Endothelial cell of umbilical vein (primary cell): ENCODE measurements around the gene ANTXRL. TPM values are rescaled to one million over a fixed set of nuclear protein-coding genes. Genes with fewer than 3 reads are reported as not detected.
"Not testable (repeated sequence)": the region's sequence is repeated elsewhere in the genome, so short reads cannot be mapped to it uniquely, and the experiment has no call there.

Experiments
- BruUV-seq: library from RNA; stranded (reverse); fragments of 400-500 nt; replicated peaks from 2 replicates; lab custom pipeline; 2021; lab: Mats Ljungman, UMichigan
- CTCF ChIA-PET: fragments of 300-600, 350-600 bp; sonication (Branson Sonifier 250); formaldehyde crosslinking; loops from one replicate; lab custom pipeline; 2021; ENCODE audit warnings: antibody characterized with exemption, inconsistent platforms; lab: Charles Lee
- POLR2A ChIA-PET: fragments of 300-600, 350-600 bp; sonication (Branson Sonifier 250); formaldehyde crosslinking; loops from one replicate; lab custom pipeline; 2021; ENCODE audit warnings: antibody characterized with exemption, inconsistent platforms; lab: Charles Lee
- DNase-seq: peaks from one replicate; pipeline ENCODE4 v3.0.0-alpha.2; 2011; ENCODE audit warnings: low read depth, low spot score
- FAIRE-seq: peaks from 2 replicates; lab custom pipeline; 2011; peaks lifted over from hg19 to GRCh38; lab: Jason Lieb, UNC
- H2AFZ ChIP-seq: 2 replicates; pipeline ENCODE4 v1.6.0; 2012; ENCODE audit warnings: low read depth, low read length, control low read depth, inconsistent platforms
- H3K27ac ChIP-seq: 2 replicates; pipeline ENCODE4 v1.5.1; 2011; ENCODE audit warnings: low read depth, mild to moderate bottlenecking, control low read depth, low read length, moderate library complexity; ENCODE audit not compliant: insufficient read depth
- H3K27me3 ChIP-seq, 2 experiments: 2 replicates each; pipeline versions ENCODE4 v1.6.0 to v1.6.1; 2011; ENCODE audit warnings: low read length in 2 of 2, mixed read lengths in 1 of 2; ENCODE audit not compliant: control insufficient read depth in 2 of 2, insufficient read depth in 2 of 2
- H3K36me3 ChIP-seq, 2 experiments: 2 replicates in 1 of 2; 3 replicates in 1 of 2; pipeline ENCODE4 v1.5.1; 2011; ENCODE audit warnings: low read length in 2 of 2, mild to moderate bottlenecking in 1 of 2, moderate library complexity in 1 of 2; ENCODE audit not compliant: control insufficient read depth in 2 of 2, insufficient read depth in 2 of 2; ENCODE audit errors: extremely low read depth in 1 of 2
- H3K4me1 ChIP-seq: 3 replicates; pipeline ENCODE4 v1.5.1; 2011; ENCODE audit warnings: mild to moderate bottlenecking, low read length; ENCODE audit not compliant: control insufficient read depth, insufficient read depth; ENCODE audit errors: extremely low read depth
- H3K4me2 ChIP-seq: 2 replicates; pipeline ENCODE4 v1.6.1; 2011; ENCODE audit warnings: low read length, control low read depth, mixed read lengths; ENCODE audit not compliant: insufficient read depth
- H3K4me3 ChIP-seq, 3 experiments: fragments of 200-600 bp in 1 of 3; sonication (generic), shearing (Covaris generic) in 1 of 3; replicated peaks in 1 of 3; 2 replicates each; pipeline ENCODE4 v1.5.1; 2011 to 2016; ENCODE audit warnings: control low read depth in 3 of 3, low read length in 3 of 3, mild to moderate bottlenecking in 2 of 3, inconsistent platforms in 1 of 3, low read depth in 1 of 3, moderate library complexity in 1 of 3; ENCODE audit not compliant: insufficient read depth in 1 of 3
- H3K79me2 ChIP-seq: 2 replicates; pipeline ENCODE4 v1.6.0; 2012; ENCODE audit warnings: low read length, inconsistent platforms; ENCODE audit not compliant: control insufficient read depth, insufficient read depth
- H3K9ac ChIP-seq: replicated peaks from 2 replicates; pipeline ENCODE3; 2011; ENCODE audit warnings: low read length, control low read depth; ENCODE audit not compliant: insufficient read depth; ENCODE audit errors: extremely low read depth
- H3K9me1 ChIP-seq: replicated peaks from 3 replicates; pipeline ENCODE4 v1.6.0; 2011; ENCODE audit warnings: mild to moderate bottlenecking, low read length; ENCODE audit not compliant: control insufficient read depth, insufficient read depth; ENCODE audit errors: extremely low read depth
- H3K9me3 ChIP-seq: replicated peaks from 2 replicates; pipeline ENCODE4 v1.5.1; 2012; ENCODE audit warnings: low read length, inconsistent platforms; ENCODE audit not compliant: control insufficient read depth, insufficient read depth
- H4K20me1 ChIP-seq: replicated peaks from 2 replicates; pipeline ENCODE3; 2011; ENCODE audit warnings: mild to moderate bottlenecking, low read length; ENCODE audit not compliant: control insufficient read depth, insufficient read depth; ENCODE audit errors: extremely low read depth
- EZH2 ChIP-seq: IDR thresholded peaks from 2 replicates; pipeline ENCODE4 v1.6.1; 2012; ENCODE audit warnings: borderline replicate concordance, low read depth, mild to moderate bottlenecking, moderate library complexity, low read length, inconsistent platforms; ENCODE audit not compliant: severe bottlenecking
- JUN ChIP-seq: IDR thresholded peaks from 2 replicates; pipeline ENCODE4 v1.6.1; 2011; ENCODE audit warnings: borderline replicate concordance, low read depth; ENCODE audit not compliant: insufficient read length, insufficient read depth
- MAX ChIP-seq: IDR thresholded peaks from 2 replicates; pipeline ENCODE4 v1.6.1; 2011; ENCODE audit not compliant: insufficient read depth, insufficient read length
- MYC ChIP-seq: IDR thresholded peaks from one replicate; pipeline ENCODE4 v1.6.1; 2011; ENCODE audit warnings: mild to moderate bottlenecking, low read depth, low read length
- POLR2A ChIP-seq: IDR thresholded peaks from 2 replicates; pipeline ENCODE4 v1.6.1; 2012; ENCODE audit warnings: low read depth, mild to moderate bottlenecking, control low read depth, low read length
- POLR2AphosphoS5 ChIP-seq: IDR thresholded peaks from 2 replicates; pipeline ENCODE4 v1.6.1; 2012; ENCODE audit warnings: low read depth, mild to moderate bottlenecking, control low read depth, low read length, moderate library complexity; ENCODE audit not compliant: insufficient read depth
- dilution Hi-C: fragments of 300-500 bp; cut with MboI; formaldehyde crosslinking; loops from one replicate; pipeline ENCODE4 v1.15.0; 2019; ENCODE audit warnings: low sequenced_read_pairs; ENCODE audit not compliant: extremely low pct_ligation_motif_present
- intact Hi-C: fragments of 100-400 bp; cut with micrococcal nuclease; formaldehyde crosslinking; loops from one replicate; pipeline ENCODE4 v1.10.0; 2022
- polyA plus RNA-seq, 4 experiments: library from polyadenylated mRNA; depleted of rRNA in 3 of 4; stranded (reverse) in 3 of 4; unstranded in 1 of 4; fragments of >200 nt; gene quantifications; 2 replicates each; pipeline versions ENCODE4 v1.2.1 to v1.2.3, GENCODE V29; 2011 to 2012; ENCODE audit warnings: missing spikeins in 1 of 4
- total RNA-seq: library from RNA; stranded (reverse); gene quantifications from 2 replicates; pipeline ENCODE4 v1.2.3, GENCODE V29; 2021
- TF ChIP-seq, protein P1 (sequence below), 2 donors: IDR thresholded peaks; 1 replicate in 1 of 2; 2 replicates in 1 of 2; pipeline ENCODE4 v1.5.1; 2011; ENCODE audit warnings: low read length in 2 of 2, mild to moderate bottlenecking in 2 of 2, moderate library complexity in 2 of 2, control low read depth in 1 of 2, inconsistent platforms in 1 of 2, low read depth in 1 of 2; ENCODE audit not compliant: insufficient read depth in 1 of 2; ENCODE audit errors: extremely low read depth in 1 of 2

Gene ANTXRL
- total and polyA plus RNA-seq, 2 donors (not counting 3 experiments of a cell fraction or from before 2014, with no cell fraction given) = not detected

DNA sequence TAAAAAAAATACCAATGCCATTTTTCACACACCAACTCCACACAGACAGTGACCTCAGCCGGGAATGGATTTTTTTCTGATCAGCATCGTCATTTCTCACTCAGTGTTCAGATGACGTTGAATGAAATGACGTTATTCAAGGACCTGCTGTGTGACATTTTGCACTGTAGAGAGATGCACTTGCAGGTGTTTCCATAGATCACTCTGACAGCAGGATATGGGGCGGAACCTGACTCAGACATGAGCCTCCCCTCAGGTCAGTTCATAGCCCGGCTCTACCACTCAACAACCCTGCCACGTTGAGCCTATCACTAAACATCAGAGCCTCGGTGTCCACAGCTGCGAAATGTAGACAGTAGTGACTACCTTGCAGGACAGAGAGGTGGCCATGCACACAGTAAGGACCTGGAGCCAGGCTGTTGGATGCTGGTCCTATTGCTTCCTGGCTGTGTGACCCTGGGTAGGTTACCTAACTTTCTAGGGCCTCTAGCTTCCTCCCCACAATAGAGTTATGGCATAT, 41.4 kb upstream of the ANTXRL start:
- TF ChIP-seq MAX (no peak), MYC (no peak), POLR2AphosphoS5 (no peak), EZH2 (no peak), POLR2A (no peak), JUN (no peak)
- TF ChIP-seq, protein P1, sequence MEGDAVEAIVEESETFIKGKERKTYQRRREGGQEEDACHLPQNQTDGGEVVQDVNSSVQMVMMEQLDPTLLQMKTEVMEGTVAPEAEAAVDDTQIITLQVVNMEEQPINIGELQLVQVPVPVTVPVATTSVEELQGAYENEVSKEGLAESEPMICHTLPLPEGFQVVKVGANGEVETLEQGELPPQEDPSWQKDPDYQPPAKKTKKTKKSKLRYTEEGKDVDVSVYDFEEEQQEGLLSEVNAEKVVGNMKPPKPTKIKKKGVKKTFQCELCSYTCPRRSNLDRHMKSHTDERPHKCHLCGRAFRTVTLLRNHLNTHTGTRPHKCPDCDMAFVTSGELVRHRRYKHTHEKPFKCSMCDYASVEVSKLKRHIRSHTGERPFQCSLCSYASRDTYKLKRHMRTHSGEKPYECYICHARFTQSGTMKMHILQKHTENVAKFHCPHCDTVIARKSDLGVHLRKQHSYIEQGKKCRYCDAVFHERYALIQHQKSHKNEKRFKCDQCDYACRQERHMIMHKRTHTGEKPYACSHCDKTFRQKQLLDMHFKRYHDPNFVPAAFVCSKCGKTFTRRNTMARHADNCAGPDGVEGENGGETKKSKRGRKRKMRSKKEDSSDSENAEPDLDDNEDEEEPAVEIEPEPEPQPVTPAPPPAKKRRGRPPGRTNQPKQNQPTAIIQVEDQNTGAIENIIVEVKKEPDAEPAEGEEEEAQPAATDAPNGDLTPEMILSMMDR (IDR thresholded peaks at IDR 0.05; ENCODE audit: extremely low read depth in 1 of 2, insufficient read depth in 1 of 2, low read depth in 1 of 2, low read length in 2 of 2) = no peak
- dilution Hi-C loops = no loop called here
- Histone ChIP-seq H3K79me2 (no peaks in the 10 kb centered on the region), H3K9me1 (no peaks in the 10 kb centered on the region), H3K9ac (no peak overlapping the region), H2AFZ (no peak overlapping the region), H3K36me3 (no peaks in the 10 kb centered on the region), H3K9me3 (no peaks in the 10 kb centered on the region), H3K4me2 (no peak overlapping the region), H3K4me1 (no peaks in the 10 kb centered on the region), H3K27me3 (peaks cover 3% of the 10 kb centered on the region in 2 experiments), H3K4me3 (no peak overlapping the region), H3K27ac (no peak overlapping the region), H4K20me1 (no peaks in the 10 kb centered on the region)
- DNase-seq (no peak), FAIRE-seq (no peak)
- ChIA-PET CTCF (no interaction called here), POLR2A (no interaction called here)
- BruUV-seq = no TSS peak
- intact Hi-C loops = no loop called here

DNA sequence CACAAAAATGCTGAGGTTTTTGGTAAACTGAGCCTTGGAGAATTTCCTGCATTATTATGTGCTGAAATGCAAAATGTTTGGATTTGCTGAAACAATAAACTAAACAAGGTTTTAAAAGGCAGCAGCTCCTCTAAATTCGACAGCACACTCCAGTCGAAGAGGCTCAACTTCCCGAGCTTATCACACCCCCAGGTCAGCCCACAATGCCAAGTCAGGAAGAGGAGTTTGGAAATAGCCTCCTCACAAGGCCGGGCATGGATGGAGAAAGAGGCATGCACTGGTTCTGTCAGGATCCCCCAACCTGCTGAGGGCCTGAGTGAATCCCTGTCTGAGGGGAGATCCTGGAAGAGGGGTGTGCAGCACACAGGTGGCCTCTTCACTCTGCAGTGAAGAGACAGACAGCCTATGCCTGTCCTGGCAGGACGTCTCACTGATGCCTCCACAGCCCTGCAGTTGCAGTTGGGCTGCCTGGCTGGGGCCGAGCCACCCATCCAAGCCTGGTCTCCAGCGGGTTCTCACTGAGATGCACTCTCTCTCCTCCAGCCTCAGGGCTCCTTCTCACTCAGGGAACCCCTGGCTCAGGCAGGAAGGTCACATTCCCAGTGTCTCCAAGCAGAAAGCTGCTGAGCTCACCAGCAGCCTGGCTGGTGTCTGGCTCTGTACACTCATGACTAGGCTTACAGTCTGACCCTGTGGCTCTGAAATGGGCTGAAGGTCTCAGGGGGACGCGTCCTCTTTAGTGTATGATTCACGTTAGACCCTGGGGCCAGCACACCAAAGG, 40.2 kb upstream of the ANTXRL start:
- POLR2A ChIA-PET, H3K27me3 ChIP-seq, H2AFZ ChIP-seq, H3K4me3 ChIP-seq, BruUV-seq, H3K9me1 ChIP-seq, H3K4me2 ChIP-seq, H3K4me1 ChIP-seq, H3K9me3 ChIP-seq, H3K36me3 ChIP-seq, dilution Hi-C loops, H4K20me1 ChIP-seq, FAIRE-seq, H3K27ac ChIP-seq, intact Hi-C loops, DNase-seq, CTCF ChIA-PET, H3K9ac ChIP-seq, H3K79me2 ChIP-seq: not testable (repeated sequence)
